Measurements from ENCODE around the gene UBAC2. TPM values are rescaled to one million over a fixed set of nuclear protein-coding genes. Genes with fewer than 3 reads are reported as not detected.
A peak's percentile ranks its signal among the peaks of the same experiment; 100 is the strongest.
"Not testable (repeated sequence)": the region's sequence is repeated elsewhere in the genome, so short reads cannot be mapped to it uniquely, and the experiment has no call there.

Gene UBAC2
- total RNA-seq, 1 donor from 2014 or later, result 44.3 TPM

- no peak overlapping the region for H3K4me3 ChIP-seq
- no peak for TF ChIP-seq CTCF (IDR thresholded peaks at IDR 0.05; ENCODE audit: borderline replicate concordance)
- H3K9me3 ChIP-seq (replicated peaks), result no peaks in the 10 kb centered on the region
- no peaks in the 10 kb centered on the region for H3K27me3 ChIP-seq (ENCODE audit: low read depth)
- H3K36me3 ChIP-seq, result peaks cover 17% of the 10 kb centered on the region
- peaks cover 15% of the 10 kb centered on the region for H3K4me1 ChIP-seq
- intact Hi-C loops (cut with micrococcal nuclease), result no loop called here
- no peak overlapping the region for H3K27ac ChIP-seq (replicated peaks)
- DNase-seq, result no peak
Observed at GRCh38 chr13:99385940-99386339, 185.3 kb downstream of the UBAC2 start.

DNA sequence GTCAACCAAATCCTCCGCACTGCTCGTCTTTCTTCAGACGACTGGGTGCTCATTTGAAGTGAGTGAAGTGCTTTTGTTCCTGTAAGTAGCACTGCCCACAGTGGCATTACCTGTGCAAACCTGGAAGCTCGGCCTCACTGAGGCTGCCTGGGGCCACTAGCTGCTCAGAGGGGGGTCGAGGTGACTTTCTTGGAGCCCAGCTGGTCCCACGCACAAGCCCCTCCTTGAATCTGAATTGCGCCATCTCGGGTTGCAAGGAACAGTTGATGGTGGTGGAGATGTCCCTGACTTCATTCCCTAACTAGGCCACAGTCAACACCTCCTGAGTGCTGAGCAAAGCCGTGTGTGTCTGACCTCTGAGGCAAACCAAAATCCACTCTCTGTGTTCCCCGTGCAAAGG, 185.8 kb downstream of the UBAC2 start:
- Histone ChIP-seq H3K36me3 (peaks cover 17% of the 10 kb centered on the region), H3K4me3 (no peak overlapping the region), H3K27me3 (ENCODE audit: low read depth) (no peaks in the 10 kb centered on the region), H3K27ac (replicated peaks) (no peak overlapping the region), H3K9me3 (replicated peaks) (no peaks in the 10 kb centered on the region), H3K4me1 (peaks cover 9% of the 10 kb centered on the region)
- no peak for DNase-seq
- TF ChIP-seq CTCF (IDR thresholded peaks at IDR 0.05; ENCODE audit: borderline replicate concordance), result no peak
- intact Hi-C loops (cut with micrococcal nuclease), result no loop called here

DNA sequence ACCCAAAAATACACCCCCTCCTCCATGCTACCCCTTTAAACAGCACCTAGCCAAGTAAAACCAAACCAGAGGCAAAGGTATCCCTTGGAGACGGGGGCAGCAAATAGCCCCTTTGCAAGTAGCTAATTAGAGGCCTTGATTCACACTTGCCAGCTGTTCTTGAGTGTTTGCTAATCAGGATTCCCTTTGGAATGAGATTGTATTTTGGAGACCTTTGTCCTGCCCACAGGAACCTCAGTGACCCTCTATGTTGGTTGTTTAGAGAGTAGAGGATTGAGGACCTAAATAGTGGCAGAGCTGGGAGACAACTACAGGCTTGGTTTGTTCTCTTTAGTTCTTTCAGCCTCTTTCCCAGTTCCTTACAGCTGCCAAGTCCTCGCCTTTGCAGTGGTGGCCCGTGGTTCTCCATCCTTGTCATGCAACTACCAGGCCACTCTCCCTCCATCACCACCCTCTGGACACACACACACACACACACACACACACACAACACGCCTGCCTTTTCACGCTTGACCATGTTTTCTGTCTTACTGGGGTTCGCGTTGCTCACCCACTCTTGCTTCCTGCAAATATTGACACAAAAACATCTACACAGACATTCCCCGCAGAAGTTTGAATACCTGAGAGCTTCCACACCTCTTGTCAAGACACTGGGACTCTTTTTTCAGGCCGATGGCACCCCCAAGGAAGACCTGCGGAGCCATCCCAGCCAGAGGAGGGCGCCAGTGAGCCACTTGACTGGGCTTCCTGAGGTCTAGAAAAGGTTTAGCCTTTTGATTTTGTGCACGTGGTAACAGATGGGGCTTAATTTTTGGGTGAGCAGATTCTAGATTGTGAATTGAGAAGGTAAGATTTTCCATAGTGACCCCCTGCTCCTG, 186.5 kb downstream of the UBAC2 start:
- Histone ChIP-seq H3K27ac (replicated peaks) (no peak overlapping the region), H3K27me3 (ENCODE audit: low read depth) (no peaks in the 10 kb centered on the region), H3K9me3 (replicated peaks) (no peaks in the 10 kb centered on the region), H3K4me1 (peaks cover 8% of the 10 kb centered on the region), H3K4me3 (no peak overlapping the region), H3K36me3 (peaks cover 17% of the 10 kb centered on the region)
- intact Hi-C loops (cut with micrococcal nuclease), result no loop called here
- TF ChIP-seq CTCF (IDR thresholded peaks at IDR 0.05; ENCODE audit: borderline replicate concordance), result peak; percentile 51
- peak; percentile 45 for DNase-seq

DNA sequence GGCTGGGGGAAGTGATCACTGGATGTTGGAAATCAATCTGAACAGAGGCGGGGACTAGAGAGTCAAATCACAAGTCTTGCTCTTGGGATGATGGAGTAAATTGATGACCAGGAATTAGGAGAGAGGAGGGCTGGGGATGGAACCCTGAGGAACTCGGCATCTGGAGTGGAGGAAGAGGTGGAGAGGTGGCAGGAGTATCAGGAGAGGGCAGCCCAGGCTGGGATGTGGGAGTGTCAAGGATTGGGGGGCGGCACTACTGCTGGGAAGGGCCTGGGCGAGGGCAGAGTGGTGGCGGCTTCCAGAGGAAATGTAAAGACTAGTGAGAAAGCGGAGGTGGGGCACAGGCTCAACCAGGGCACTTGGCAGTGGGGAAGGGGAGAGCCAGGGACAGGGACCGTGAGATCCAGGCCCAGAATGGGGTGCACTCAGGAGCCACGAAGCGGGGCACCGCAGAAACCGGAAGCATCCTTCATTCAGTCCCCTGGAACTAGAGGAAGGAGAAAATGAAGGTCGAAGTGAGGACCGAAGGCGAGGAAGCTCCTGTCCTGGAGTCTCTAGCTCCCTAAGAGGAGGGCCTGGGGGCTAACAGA, 187.8 kb downstream of the UBAC2 start:
- no peak for DNase-seq
- no peaks in the 10 kb centered on the region for H3K4me1 ChIP-seq
- no peaks in the 10 kb centered on the region for H3K9me3 ChIP-seq (replicated peaks)
- H3K27me3 ChIP-seq (ENCODE audit: low read depth), result no peaks in the 10 kb centered on the region
- H3K36me3 ChIP-seq, result peaks cover 17% of the 10 kb centered on the region
- no peak overlapping the region for H3K27ac ChIP-seq (replicated peaks)
- no peak for TF ChIP-seq CTCF (IDR thresholded peaks at IDR 0.05; ENCODE audit: borderline replicate concordance)
- no peak overlapping the region for H3K4me3 ChIP-seq
- intact Hi-C loops (cut with micrococcal nuclease), result no loop called here

- H3K4me3 ChIP-seq; intact Hi-C loops (cut with micrococcal nuclease); H3K27ac ChIP-seq (replicated peaks); H3K4me1 ChIP-seq; H3K27me3 ChIP-seq (ENCODE audit: low read depth); DNase-seq; H3K9me3 ChIP-seq (replicated peaks): not testable (repeated sequence)
- peaks cover 17% of the 10 kb centered on the region for H3K36me3 ChIP-seq
Observed at GRCh38 chr13:99389094-99389493, 188.4 kb downstream of the UBAC2 start.

Measured in left ventricle myocardium inferior (tissue), 1 donor.